Stimulated activated CD8-positive, alpha-beta memory T cell treated with anti-CD3 and anti-CD28 coated beads, Interleukin-7, amount 100 ng/mL, for 4 hours (primary cell): ENCODE data around the gene MYBL2.
"Not testable (repeated sequence)": the region's sequence is repeated elsewhere in the genome, so short reads cannot be mapped to it uniquely, and the experiment has no call there.

ENCODE experiments used
- DNase-seq, 2 donors: peaks; one replicate each; pipeline ENCODE4 v3.0.0-alpha.2; 2020; ENCODE audit warnings: low read depth in 2 of 2

MYBL2 gene

GRCh38 chr20:43751167-43752050 is 84.5 kb downstream of the MYBL2 start:
- DNase-seq, result peak in 1 of 2 donors; percentile 16

- no peak for DNase-seq
These were observed 85.1 kb downstream of the MYBL2 start for GRCh38 chr20:43752051-43752360.

GRCh38 chr20:43752561-43753301 is 85.8 kb downstream of the MYBL2 start:
- no peak for DNase-seq

- DNase-seq, result no peak
These were observed 88.5 kb downstream of the MYBL2 start for GRCh38 chr20:43755390-43755789.

GRCh38 chr20:43755851-43756250 is 88.9 kb downstream of the MYBL2 start:
- no peak for DNase-seq

GRCh38 chr20:43757888-43758287 is 91.0 kb downstream of the MYBL2 start:
- DNase-seq, result not testable (repeated sequence)

- no peak for DNase-seq
These were observed 94.7 kb downstream of the MYBL2 start for GRCh38 chr20:43761386-43762340.

- DNase-seq, result no peak
These were observed 96.0 kb downstream of the MYBL2 start for GRCh38 chr20:43762911-43763310.

- DNase-seq, result no peak
These were observed 99.0 kb downstream of the MYBL2 start for GRCh38 chr20:43765916-43766315.
